DND-41 (cell line): ENCODE measurements around the gene SIRPB2.

Experiments
- EZH2 ChIP-seq: IDR thresholded peaks from 3 replicates; pipeline ENCODE4 v1.6.1; 2012; ENCODE audit warnings: borderline replicate concordance, low read depth, mild to moderate bottlenecking, moderate library complexity, low read length, inconsistent platforms; ENCODE audit not compliant: severe bottlenecking
- TF ChIP-seq, protein P1 (sequence below): IDR thresholded peaks from 2 replicates; pipeline ENCODE4 v1.5.1; 2012; ENCODE audit warnings: borderline replicate concordance, low read length, moderate library complexity, mild to moderate bottlenecking; ENCODE audit not compliant: poor library complexity, severe bottlenecking; ENCODE audit errors: extremely low read depth

DNA sequence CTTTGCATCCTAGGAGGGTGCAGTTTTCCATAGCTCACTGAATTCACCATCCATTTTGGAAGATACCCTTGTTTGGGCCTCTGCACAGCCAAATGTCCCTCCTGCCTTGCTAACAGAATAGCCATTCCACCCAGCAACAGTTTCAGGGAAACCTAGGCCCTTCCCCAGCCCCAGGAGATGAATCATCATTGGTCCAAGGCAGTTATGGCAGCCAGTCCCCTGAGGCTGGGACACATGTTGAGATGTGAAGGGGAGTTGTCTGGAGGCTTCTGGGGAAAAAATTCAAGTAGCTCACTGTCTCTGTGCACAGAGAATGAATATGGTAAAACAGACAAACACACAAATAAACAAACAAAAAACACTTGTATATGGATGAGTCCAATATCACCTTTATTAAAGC lies 17.4 kb upstream of the SIRPB2 start:
- TF ChIP-seq, protein P1, sequence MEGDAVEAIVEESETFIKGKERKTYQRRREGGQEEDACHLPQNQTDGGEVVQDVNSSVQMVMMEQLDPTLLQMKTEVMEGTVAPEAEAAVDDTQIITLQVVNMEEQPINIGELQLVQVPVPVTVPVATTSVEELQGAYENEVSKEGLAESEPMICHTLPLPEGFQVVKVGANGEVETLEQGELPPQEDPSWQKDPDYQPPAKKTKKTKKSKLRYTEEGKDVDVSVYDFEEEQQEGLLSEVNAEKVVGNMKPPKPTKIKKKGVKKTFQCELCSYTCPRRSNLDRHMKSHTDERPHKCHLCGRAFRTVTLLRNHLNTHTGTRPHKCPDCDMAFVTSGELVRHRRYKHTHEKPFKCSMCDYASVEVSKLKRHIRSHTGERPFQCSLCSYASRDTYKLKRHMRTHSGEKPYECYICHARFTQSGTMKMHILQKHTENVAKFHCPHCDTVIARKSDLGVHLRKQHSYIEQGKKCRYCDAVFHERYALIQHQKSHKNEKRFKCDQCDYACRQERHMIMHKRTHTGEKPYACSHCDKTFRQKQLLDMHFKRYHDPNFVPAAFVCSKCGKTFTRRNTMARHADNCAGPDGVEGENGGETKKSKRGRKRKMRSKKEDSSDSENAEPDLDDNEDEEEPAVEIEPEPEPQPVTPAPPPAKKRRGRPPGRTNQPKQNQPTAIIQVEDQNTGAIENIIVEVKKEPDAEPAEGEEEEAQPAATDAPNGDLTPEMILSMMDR: no peak
- no peak for TF ChIP-seq EZH2
